Fibroblast of peridontal ligament (primary cell): Measurements from ENCODE around the gene NEO1.

Experiments
- DNase-seq: peaks from one replicate; pipeline ENCODE4 v3.0.0-alpha.2; 2010; ENCODE audit errors: extremely low read depth

Gene NEO1

DNA sequence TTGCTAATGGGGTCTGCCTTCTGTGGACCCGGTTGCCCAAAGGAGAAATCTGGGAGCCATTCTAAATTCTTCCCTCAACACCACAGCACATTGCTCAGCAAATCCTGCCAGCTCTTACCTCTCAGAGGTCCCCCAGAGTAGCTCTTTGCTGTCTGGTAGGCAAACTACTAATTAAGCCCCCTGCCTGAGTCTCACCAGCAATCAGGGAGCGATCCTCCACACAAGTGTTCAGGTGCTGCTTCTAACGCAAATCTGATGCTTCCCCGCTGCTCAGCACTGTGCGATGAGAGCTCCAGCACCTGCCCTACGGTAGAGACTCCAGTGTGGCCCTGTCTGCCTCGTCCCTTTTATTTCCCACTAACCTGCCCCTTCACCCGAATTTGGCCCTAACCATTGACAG lies 256.0 kb downstream of the NEO1 start:
- no peak for DNase-seq

DNA sequence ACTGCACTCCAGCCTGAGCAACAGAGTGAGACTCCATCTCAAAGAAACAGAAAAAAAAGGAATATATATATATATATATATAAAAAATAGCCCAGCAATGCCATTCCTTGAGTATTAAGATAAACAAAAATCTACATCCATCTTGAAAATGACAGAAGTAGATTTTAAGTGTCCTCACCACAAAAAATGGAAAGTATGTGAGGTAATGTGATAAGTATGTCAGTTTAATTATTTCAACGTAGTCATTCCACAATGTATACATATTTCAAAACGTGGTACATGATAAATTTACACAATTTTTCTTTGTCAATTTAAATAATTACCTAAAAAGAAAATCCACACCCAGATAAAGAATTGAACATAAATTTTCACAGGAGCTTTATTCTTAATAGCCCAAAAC lies 261.6 kb downstream of the NEO1 start:
- no peak for DNase-seq

- no peak for DNase-seq
Measured at GRCh38 chr15:73317651-73318462, 265.6 kb downstream of the NEO1 start.

GRCh38 chr15:73318463-73319351 lies 266.4 kb downstream of the NEO1 start:
- DNase-seq, result no peak

GRCh38 chr15:73319460-73320245 lies 267.4 kb downstream of the NEO1 start:
- no peak for DNase-seq

DNA sequence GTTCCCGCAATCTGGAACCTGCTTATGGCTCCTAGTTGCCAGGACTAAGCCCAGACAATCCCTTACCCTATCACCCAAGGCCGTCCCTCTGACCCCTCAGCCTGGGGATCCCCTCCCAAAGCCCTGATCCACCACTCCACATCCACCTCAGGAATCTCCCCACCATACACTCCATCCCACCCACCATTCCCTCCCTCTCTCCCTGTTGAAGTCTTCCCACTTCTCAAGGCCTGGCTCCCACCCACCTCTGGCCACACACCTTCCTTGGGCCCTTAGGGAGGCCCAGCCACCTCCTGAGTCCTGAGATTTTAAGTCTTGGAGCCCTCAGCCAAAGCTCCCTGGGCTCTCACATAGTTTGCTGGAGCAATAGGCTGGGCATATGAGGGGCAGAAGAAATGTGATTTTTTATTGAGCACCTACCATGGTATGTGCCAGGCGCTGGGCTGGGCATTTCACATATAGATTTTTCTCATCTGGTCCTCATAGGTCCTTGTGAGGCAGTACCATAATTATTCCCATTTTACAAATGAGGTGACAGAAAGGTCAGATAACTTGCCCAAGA lies 268.4 kb downstream of the NEO1 start:
- no peak for DNase-seq

DNA sequence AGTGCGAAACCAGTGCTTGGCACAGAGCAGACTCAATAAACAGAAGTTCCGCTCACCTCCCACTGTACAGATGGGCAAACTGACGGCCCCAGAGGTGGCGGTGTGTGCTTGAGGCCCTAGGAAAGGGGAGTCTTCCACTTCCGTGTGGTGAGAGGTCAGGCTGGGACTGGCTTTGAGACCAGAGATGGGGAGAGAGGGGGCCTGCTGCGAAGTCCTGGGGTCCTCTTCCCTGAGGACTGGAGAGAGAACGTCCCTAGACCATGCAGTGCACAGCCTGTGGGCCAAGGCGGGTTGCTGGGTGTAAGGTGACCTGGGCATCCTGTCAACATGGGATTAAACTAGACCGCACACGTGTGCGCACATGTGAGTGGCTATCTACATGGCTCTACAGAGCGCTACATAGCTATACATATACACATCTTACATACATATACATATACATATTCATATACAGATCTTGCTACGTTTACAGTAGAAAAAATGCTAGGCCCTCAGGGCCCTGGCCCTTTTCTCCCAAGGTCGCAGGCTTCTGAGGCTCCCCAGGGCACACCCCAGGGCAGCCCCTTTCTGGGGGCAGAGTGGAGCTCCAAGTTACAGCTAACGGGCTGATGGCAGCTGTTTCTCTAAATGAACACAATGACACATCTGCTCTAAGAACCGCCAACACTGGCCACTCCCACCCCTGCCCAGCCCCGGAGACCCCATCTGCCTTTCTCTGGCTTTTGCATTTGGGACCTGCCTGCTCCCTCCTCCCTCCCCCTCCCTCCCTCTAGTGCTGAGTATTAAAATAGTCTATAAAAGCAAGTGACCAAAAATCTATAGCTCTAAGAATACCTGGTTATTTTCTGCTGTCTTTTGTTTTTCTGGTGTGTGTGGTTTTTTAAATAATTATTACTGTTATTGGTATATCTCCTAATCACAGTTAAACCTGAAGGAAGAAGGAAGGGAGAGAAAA lies 269.5 kb downstream of the NEO1 start:
- DNase-seq, result no peak

- no peak for DNase-seq
Measured at GRCh38 chr15:73322665-73323373, 270.6 kb downstream of the NEO1 start.

- DNase-seq, result no peak
Measured at GRCh38 chr15:73323374-73323955, 271.2 kb downstream of the NEO1 start.

GRCh38 chr15:73323956-73324355 lies 271.7 kb downstream of the NEO1 start:
- DNase-seq, result no peak

DNA sequence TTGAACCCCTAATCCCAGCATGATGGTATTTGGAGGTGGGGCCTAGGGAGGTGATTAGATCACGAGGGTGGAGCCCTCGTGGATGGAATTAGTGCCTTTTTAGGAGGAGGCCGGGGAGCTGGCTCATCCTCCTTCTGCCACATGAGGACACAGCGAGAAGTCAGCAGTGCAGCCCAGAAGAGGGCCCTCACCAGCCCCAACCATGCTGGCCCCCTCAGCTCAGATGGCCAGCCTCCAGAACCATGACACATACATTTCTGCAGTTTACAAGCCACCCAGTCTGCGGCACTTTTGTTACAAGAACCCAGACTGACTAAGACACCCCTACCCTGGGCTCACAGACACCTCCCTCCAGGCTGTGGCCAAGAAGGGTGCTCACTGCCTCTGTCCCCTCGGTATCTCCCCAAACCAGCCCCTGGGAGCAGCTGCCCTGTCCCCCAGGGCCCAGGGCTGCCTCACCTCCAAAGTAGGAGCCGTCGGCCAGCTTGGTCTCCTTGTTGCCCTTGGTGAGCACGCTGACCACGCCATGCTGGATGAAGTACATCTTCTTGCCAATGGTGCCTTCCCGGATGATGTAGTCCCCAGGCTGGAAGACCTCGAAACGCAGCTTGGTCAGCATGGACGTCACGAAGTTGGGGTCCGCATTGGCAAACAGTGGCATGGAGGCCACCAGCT lies 272.4 kb downstream of the NEO1 start:
- DNase-seq, result no peak

DNA sequence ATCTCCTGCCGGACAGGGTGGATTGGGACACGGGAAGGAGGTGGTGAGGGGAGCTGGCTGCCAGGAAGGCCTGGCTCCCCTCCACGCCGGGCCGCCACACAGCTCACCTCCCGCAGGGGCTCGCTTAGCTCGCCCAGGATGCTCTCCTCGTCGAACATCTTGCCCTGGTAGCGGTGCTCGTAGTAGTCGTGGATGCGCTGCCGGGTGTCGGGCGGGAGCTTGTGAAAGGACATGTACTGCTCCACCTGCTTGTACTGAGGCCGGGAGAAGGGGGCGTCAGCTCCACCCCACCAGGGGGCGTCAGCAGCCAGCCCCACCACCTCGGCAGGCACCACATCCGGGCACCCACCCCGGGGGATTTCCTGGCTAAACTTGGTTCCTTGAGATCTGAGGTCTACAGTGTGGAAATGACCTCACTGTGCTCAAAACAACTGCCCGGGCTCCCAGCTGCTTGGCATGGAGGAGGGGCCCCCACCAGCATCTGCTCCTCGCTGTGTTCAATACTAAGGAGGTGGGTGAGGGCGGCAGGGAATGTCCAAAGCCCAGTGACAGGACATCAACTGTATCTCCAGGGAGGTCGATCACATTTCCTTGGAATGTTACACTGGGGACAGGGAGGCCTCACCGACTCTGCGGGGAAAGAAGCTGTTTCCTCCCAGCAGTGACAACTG lies 273.1 kb downstream of the NEO1 start:
- DNase-seq, result no peak

- no peak for DNase-seq
Measured at GRCh38 chr15:73326157-73326556, 273.9 kb downstream of the NEO1 start.

- DNase-seq, result no peak
Measured at GRCh38 chr15:73328149-73328820, 276.0 kb downstream of the NEO1 start.

DNA sequence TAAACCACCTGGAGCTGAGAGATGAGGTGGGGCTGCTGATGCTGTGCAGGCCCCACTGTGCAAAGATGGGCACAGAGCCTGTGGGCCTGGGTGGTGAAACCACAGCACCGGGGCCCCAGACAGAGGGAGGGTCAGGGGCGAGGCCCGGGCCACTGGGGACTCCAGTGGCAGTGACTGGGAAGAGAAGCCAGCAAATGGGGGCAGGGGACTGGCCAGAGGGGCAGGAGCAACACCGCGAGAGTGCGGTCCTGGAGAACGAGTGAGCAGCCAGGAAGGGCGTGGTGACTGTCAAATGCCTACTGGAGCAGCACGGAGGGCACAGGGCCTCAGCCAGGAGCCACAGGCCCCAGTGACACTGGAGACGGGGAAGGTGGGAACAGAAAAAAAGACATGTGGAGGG lies 276.7 kb downstream of the NEO1 start:
- no peak for DNase-seq

DNA sequence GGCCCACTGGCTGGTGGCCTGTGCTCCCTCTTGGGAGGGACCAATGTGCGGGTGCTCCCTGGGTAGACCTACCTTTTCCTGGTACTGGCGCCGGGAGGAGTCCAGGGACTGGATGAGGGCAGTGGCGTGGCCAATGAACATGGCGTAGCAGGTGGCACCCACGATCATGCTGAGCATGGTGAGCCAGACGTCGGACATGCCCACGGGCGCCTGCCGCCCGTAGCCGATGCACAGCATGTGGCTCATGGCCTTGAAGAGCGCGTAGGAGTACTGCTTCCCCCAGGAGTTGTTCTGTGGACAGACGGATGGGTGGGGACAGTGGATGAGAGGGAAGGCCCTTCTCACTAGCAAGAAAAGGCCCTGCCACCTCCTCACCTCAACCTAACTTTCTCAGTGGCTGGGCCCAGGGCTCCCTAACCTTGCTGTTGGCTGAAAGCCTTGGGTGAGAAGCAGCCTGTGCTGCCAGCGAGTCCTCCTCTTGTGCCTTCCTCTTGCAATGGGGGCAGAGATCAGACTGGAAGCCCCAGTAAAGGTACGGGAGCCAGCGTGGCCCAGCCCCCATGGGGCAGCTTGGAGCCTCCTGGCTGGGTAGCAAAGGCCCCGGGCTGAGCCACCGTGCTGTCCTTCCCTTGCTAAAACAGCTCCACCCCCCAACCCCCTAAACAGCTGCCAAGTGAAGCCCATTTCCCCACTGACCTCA lies 277.4 kb downstream of the NEO1 start:
- no peak for DNase-seq
